Right atrium auricular region (tissue), 2 donors: ENCODE data around the gene NR1H4. TPM values are rescaled to one million over a fixed set of nuclear protein-coding genes. Genes with fewer than 3 reads are reported as not detected.

ENCODE experiments used
- DNase-seq: peaks from one replicate; pipeline ENCODE4 v3.0.0-alpha.2; 2019; ENCODE audit warnings: low spot score
- H3K27ac ChIP-seq, 2 donors: fragments of 200-600 bp; sonication (generic); 1 replicate in 1 of 2; 2 replicates in 1 of 2; pipeline ENCODE4 v1.5.1; 2016 to 2019
- H3K27me3 ChIP-seq, 2 donors: fragments of 200-600 bp; sonication (generic); one replicate each; pipeline versions ENCODE4 v1.5.1 to v1.6.0; 2017 to 2019
- H3K36me3 ChIP-seq: fragments of 200-600 bp; sonication (generic); one replicate; pipeline ENCODE4 v1.5.1; 2016
- H3K4me1 ChIP-seq, 2 donors: fragments of 200-600 bp; sonication (generic); one replicate each; pipeline versions ENCODE4 v1.5.1 to v1.6.0; 2017 to 2019
- H3K4me3 ChIP-seq, 2 donors: fragments of 200-600 bp; sonication (generic); 1 replicate in 1 of 2; 2 replicates in 1 of 2; pipeline ENCODE4 v1.5.1; 2017 to 2019; ENCODE audit warnings: mild to moderate bottlenecking in 1 of 2, moderate library complexity in 1 of 2
- H3K9me3 ChIP-seq, 2 donors: fragments of 200-600 bp; sonication (generic); one replicate each; pipeline ENCODE4 v1.5.1; 2019
- total RNA-seq, 2 donors: library from RNA; depleted of rRNA; stranded (reverse); fragments of >200 nt; gene quantifications; one replicate each; pipeline ENCODE4 v1.1.0, GENCODE V29; 2016
- TF ChIP-seq, protein P1 (sequence below), 2 donors: fragments of 200-600 bp; sonication (generic); IDR thresholded peaks; one replicate each; pipeline ENCODE4 v1.5.1; 2019; ENCODE audit warnings: antibody characterized with exemption in 2 of 2

NR1H4 gene
- total RNA-seq, 2 donors from 2014 or later = not detected

DNA sequence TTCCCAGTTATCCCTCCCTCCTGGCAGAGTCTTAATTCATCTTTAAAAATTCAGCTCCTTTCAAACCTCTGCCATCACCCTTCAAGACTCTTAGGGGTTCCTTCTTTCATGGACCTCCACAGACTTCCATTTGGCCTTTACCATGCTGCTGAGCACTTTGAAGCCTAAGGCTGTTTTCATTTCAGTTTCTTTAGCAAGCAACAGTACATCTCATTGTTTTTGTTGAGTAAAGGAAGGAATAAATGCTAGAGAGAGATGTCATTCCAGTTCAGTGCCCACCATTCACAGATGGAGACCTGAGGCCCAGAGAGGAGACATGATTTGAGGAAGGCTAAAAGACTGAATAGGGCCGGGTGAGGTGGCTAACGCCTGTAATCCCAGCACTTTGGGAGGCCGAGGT, 98.5 kb downstream of the NR1H4 start:
- Histone ChIP-seq H3K9me3 (no peaks in the 10 kb centered on the region), H3K27me3 (no peaks in the 10 kb centered on the region), H3K4me1 (peaks cover 0 to 20% of the 10 kb centered on the region in 2 donors), H3K36me3 (no peaks in the 10 kb centered on the region), H3K27ac (no peak overlapping the region), H3K4me3 (no peak overlapping the region)
- TF ChIP-seq, protein P1, sequence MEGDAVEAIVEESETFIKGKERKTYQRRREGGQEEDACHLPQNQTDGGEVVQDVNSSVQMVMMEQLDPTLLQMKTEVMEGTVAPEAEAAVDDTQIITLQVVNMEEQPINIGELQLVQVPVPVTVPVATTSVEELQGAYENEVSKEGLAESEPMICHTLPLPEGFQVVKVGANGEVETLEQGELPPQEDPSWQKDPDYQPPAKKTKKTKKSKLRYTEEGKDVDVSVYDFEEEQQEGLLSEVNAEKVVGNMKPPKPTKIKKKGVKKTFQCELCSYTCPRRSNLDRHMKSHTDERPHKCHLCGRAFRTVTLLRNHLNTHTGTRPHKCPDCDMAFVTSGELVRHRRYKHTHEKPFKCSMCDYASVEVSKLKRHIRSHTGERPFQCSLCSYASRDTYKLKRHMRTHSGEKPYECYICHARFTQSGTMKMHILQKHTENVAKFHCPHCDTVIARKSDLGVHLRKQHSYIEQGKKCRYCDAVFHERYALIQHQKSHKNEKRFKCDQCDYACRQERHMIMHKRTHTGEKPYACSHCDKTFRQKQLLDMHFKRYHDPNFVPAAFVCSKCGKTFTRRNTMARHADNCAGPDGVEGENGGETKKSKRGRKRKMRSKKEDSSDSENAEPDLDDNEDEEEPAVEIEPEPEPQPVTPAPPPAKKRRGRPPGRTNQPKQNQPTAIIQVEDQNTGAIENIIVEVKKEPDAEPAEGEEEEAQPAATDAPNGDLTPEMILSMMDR (IDR thresholded peaks at IDR 0.05) = no peak
- DNase-seq = no peak

DNA sequence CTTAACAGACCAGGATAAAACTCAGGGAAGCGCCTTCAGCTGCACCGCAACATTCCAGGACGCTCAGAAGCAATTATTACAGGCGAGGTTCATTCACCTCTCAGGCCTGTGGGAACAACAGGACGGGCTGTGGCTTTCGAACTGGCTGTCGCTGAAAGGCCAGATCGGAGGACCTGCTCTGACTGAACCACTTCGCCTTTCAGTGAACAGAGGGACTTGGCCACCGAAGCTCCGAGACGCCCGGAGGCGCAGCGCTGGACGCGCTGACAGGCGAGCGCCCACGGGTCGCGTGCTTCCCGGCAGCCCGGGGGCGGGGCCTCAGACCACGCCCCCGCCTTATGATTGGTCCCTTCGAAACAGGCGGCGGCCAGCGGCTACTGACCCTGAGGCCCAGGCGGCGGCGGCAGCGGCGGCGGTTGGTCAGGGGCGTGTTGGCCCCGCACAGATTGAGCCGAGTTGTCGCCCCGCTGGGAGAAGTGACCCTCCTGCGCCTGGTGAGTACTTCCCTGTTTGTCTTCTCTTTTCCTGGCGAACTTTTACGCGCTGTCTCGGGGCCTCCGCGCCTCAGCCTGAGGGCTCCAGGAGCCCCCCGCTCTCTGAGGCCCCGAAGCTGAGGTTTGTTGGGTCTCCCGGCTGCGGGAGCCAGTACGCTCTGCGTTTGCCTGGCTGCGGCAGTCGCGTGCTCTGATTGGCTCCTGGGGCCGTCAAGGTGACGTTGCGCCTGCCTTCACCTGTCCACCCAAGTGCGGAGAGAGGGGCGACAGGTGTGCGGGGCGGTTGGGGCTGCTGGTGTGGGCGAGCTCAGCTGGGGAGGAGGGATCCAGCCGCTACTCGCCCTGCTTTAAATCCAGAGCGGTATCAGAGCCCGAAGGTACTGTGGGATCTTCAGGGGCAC, 99.9 kb downstream of the NR1H4 start, which contains the start of gene GAS2L3:
GAS2L3 (plus strand) TSS at position 393 of the 895 bp plus-strand sequence. CDS start 21,221 bp downstream, outside the sequence.
- Histone ChIP-seq H3K9me3 (no peaks in the 10 kb centered on the region), H3K27me3 (no peaks in the 10 kb centered on the region), H3K4me3 (peak within 1 kb of the TSS; percentile 39 to 68), H3K36me3 (no peaks in the 10 kb centered on the region), H3K4me1 (peaks cover 0 to 20% of the 10 kb centered on the region in 2 donors), H3K27ac (peak within 1 kb of the TSS; percentile 57 to 77)
- peak; percentile 89 for DNase-seq
- TF ChIP-seq, protein P1 (IDR thresholded peaks at IDR 0.05) = no peak

DNA sequence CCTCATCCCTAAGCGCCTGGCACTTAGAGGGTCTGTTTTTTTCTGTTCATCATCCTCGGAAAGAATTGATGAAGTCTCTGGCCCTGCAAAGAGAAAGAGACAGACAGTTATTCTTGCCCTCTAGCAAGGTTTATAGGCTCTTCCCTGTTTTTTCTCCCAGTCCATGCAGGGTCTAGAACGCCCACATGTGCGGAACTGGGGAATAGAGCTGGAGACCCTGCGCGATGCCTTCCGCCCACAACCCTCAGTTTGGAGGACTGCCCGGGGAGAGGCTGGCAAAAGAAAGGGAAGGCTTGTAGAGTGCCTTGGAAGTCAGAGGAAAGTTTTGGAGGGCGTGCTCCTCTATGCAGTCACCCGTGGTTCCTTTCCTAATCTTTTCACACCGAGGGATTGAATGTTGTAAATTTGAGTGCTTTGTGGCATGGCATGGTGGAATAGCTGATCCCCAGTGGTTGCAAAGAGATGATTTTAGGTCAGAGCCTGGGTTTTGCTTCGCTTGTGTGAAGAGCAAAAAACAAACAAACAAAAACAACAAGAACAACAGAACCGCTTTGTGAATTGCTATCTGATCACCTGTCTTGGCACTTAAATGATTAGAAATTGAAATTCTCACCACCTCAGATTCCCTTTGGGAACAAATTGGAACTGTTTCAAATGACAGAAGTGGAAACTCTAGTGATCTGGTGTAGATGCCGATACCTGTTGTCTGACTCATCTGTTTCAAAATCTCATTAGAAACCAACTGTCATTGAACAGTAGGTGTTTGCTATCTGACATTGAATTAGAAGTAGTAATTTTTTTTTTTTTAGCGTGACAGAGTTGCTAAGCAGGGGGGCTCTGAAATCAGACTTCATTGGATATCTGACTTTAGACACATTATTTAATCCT, 100.8 kb downstream of the NR1H4 start:
- TF ChIP-seq, protein P1 (IDR thresholded peaks at IDR 0.05) = no peak
- H3K27ac ChIP-seq = peak overlapping the region in 1 of 2 donors; percentile 77
- no peaks in the 10 kb centered on the region for H3K9me3 ChIP-seq
- no peaks in the 10 kb centered on the region for H3K27me3 ChIP-seq
- peaks cover 0 to 20% of the 10 kb centered on the region in 2 donors for H3K4me1 ChIP-seq
- H3K4me3 ChIP-seq = peak overlapping the region; percentile 39 to 68
- no peak for DNase-seq
- no peaks in the 10 kb centered on the region for H3K36me3 ChIP-seq

DNA sequence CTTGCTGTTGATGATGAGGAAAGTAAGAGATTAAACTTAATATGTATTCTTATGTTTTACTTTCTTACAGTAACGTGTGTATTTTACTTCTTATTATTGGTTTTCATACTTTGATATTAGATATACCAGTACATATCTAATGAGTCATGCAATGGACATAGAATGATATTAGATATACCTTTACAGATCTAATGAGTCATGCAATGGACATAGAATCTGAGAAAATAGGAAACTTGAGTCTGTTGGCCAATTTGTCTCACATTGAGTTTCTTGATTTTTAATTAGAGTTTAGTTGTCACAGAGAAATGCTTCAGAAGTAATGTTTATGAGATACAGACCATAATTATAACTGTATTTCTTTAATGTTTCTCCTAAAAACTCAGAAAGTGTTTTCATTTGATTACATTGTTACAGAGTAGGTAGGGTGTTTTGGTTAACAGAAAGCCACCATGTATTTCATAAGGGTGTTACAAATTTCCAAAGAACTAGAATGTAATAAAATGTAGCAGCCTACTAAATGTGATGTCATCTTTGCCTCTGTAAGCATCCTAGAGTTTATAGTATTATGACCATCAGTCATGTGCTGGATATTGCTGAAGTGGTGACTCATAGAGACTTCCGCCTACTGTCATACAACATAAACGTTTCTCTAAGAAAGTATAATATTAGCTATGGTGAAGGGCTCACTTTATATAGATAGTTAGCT, 102.8 kb downstream of the NR1H4 start:
- Histone ChIP-seq H3K4me3 (no peak overlapping the region), H3K9me3 (no peaks in the 10 kb centered on the region), H3K36me3 (no peaks in the 10 kb centered on the region), H3K27me3 (no peaks in the 10 kb centered on the region), H3K4me1 (peaks cover 0 to 20% of the 10 kb centered on the region in 2 donors), H3K27ac (no peak overlapping the region)
- TF ChIP-seq, protein P1 (IDR thresholded peaks at IDR 0.05) = no peak
- no peak for DNase-seq

DNA sequence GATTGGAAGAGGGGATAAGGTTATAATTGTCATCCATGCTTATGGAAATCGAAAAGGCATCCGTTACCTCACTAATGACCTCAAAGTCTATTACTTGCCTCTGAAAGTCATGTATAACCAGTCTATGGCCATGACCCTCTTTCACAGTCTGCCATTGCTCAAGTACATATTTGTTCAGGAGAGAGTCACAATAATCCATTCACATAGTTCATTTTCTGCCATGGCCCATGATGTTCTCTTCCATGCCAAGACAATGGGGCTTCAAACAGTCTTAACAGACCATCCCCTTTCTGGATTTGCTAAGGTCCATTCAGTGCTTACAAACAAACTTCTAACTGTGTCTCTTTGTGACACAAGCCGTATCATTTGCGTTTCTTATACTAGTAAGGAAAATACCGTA, 105.3 kb downstream of the NR1H4 start:
- Histone ChIP-seq H3K36me3 (no peaks in the 10 kb centered on the region), H3K9me3 (peaks cover 0 to 5% of the 10 kb centered on the region in 2 donors), H3K4me1 (peaks cover 0 to 11% of the 10 kb centered on the region in 2 donors), H3K27me3 (no peaks in the 10 kb centered on the region), H3K4me3 (no peak overlapping the region), H3K27ac (no peak overlapping the region)
- no peak for DNase-seq
- TF ChIP-seq, protein P1 (IDR thresholded peaks at IDR 0.05) = no peak
